Uterus (tissue), 2 donors: ENCODE data around the gene DLGAP5.

ENCODE experiments used
- CTCF ChIP-seq, 4 experiments: fragments of 200-600 bp in 2 of 4; fragments of 450-650 bp in 2 of 4; sonication (generic) in 2 of 4; IDR thresholded peaks; one replicate each; pipeline ENCODE4 v1.5.1; 2016 to 2019; ENCODE audit warnings: antibody characterized with exemption in 4 of 4, mild to moderate bottlenecking in 2 of 4, moderate library complexity in 1 of 4
- POLR2A ChIP-seq, 2 donors: fragments of 450-650 bp; IDR thresholded peaks; one replicate each; pipeline ENCODE4 v1.6.1; 2016; ENCODE audit warnings: antibody characterized with exemption in 2 of 2, mild to moderate bottlenecking in 1 of 2, moderate library complexity in 1 of 2

- TF ChIP-seq POLR2A (IDR thresholded peaks at IDR 0.05): no peak
- no peak for TF ChIP-seq CTCF (IDR thresholded peaks at IDR 0.05)
These were observed 48.9 kb downstream of the DLGAP5 start for GRCh38 chr14:55142466-55142865.
